ENCODE data around the gene NKX2-3.

NKX2-3 gene

GRCh38 chr10:99539120-99539519, 6.4 kb downstream of the NKX2-3 start:
- no peak for DNase-seq

GRCh38 chr10:99539820-99540219, 7.1 kb downstream of the NKX2-3 start:
- no peak for DNase-seq

DNA sequence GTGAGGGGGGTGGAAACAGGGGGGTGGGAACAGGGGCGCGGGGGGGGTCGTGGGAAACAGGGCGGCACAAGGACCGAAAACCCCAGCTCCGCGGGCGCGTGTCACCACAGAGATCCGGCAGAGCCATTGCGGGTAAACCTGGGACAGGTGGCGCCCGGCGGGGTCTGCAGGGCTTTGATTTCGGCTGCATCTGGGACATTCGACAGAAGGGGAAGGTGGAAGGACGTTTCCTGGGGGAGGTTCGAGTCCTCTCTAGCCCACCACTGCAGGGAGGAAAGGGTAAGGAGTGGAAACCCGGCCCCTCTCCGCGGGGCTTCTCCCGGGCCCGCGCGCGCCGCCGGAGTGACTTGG, 7.5 kb downstream of the NKX2-3 start:
- no peak for DNase-seq

- no peak for DNase-seq
Observed at GRCh38 chr10:99540657-99541531, 8.2 kb downstream of the NKX2-3 start.

DNA sequence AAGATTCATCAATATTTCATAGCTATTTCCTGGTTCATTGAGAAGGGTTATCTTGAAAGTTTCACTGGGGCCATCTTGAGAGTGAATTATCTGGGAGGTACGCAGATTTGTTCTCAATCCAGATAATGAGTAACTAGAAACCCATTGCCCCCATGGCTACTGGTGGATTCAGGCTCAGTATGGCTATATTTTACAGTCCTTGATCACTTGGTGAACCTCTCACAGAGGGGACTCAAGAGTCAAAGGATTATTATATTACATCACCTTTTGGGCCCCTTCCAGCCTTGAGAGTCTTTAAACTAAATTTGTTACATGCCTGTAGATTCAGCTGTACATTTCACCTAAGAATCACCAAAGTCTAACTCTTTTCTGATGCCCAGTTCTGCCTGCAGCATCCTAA, 11.6 kb downstream of the NKX2-3 start:
- DNase-seq, result no peak

GRCh38 chr10:99548041-99548530, 15.3 kb downstream of the NKX2-3 start:
- DNase-seq, result no peak

DNA sequence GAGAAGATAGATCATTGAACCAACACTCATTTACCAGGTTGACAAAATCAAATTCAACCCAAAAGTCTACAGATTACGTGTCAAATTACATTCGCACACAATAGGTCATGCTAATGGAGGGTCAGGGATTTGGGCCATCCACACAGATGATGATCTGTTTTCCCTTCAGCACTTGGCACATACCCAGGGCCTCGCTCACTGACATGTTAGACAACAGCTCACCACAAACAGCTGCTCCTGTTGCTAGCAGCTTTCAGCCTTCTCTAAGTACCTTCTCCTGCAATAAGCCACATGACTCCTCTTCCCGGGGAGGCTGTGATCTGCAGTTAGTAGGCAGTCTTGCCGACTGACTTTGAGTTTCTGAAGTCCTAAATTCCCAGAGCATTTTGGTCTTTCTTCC, 18.4 kb downstream of the NKX2-3 start:
- no peak for DNase-seq

DNA sequence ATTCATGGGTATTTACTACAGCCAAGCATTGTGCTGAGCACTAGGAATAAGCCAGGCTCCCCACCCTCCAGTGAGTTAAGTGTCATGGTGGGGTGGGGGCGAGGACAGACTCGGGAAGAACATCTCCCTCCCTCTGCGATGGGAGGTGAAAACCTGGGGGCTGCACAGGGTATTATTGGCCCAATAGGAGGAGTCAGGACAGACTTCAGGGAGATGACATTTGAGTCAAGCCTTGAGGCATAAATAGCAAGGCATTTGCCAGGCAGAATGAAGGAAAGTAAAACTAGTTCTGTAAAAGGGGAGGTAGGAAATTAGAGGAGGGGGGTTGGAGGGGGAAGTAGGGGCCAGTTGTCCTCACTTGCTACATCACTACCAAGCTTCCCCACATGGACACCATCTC, 18.9 kb downstream of the NKX2-3 start:
- DNase-seq, result no peak

DNA sequence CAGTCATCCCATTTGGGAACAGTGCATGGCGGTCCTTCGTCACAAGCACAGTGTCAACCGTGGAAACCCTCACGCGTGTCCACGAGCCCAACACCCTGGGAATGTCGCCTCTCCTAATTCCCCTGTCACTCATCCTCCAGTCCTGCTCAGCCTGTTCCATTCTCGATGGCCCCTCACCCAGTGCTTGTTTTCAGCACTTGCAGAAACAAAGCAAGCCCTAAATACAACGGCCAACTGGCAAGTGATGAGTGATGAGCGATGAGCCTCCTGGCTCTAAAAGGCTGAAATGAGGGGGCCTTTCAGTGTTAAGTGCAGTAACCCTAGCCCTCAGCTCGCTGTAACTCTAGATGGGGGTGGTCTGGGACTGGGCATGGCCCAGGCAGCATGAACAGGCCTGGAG, 22.6 kb downstream of the NKX2-3 start:
- no peak for DNase-seq

DNA sequence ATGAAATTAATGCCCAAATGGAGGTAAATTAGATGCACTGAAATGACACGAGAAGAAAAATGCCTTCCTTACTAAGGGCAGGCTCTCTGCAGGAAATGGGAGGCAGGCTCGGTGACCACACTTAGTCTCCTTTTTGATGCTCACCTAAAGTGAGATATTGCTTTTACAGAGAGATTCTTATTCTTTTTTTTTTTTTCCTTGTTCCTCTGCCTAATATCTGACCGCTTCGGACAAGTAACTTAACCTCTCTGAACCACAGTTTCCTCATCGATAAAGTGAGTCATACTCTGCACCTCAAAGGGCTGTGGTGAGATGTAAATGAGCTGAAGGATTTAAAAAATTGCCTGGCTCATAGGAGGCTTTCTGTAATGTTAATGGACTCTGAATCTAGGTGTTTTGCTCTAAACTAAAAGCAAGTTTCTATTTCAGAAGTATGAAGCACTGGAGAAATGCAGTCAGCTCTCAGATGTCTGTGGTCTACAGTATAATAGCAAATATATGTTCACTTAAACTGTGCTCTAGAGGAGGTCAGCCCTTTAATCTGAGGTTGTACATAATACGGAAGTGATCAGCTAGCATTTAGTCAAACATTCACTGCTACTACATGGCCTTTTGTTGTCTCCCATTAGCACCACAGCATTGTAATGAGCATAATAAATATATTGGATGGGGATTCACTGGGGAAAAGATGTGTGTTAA, 23.2 kb downstream of the NKX2-3 start:
- peak in 1 of 2 experiments; percentile 23 for DNase-seq

DNA sequence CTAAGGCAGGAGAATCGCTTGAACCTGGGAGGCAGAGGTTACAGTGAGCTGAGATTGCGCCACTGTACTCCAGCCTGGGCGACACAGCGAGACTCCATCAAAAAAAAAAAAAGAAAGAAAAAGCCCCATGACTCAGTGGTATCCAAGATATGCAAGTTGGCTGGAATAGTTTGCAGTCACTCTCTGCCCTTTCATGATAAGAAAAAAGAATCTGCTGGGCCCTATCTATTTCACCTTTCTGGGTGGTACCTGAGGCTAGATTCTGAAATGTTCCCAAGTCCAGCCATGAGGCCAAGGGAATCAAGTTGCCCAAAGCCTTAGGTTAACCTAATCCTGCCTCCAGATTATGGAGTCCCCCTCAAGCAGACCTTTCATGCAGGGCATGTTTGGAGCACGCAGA, 24.3 kb downstream of the NKX2-3 start:
- no peak for DNase-seq

DNA sequence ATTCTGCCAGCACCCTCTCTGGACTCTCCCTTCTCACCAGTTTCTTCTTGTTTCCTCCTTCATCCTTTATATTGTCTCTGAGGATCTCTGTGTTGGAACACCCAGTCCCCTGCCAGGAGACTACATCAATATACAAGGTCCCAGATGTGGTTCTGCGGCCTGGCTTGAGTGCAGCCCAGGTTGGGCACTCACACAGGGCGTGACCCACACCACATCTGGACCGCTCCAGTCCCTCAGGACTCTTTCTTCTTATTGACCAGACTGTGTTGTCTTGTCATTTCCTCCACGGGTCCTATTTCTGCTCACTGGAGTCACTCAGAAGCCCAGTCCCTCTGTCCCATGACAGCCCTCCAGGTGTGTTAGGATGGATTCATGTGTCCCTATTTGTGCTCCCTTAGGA, 26.0 kb downstream of the NKX2-3 start:
- no peak for DNase-seq

GRCh38 chr10:99560277-99561126, 27.8 kb downstream of the NKX2-3 start:
- peak; percentile 30 to 47 for DNase-seq

GRCh38 chr10:99562631-99563030, 29.9 kb downstream of the NKX2-3 start:
- no peak for DNase-seq

GRCh38 chr10:99564361-99564760, 31.6 kb downstream of the NKX2-3 start:
- DNase-seq, result no peak

DNA sequence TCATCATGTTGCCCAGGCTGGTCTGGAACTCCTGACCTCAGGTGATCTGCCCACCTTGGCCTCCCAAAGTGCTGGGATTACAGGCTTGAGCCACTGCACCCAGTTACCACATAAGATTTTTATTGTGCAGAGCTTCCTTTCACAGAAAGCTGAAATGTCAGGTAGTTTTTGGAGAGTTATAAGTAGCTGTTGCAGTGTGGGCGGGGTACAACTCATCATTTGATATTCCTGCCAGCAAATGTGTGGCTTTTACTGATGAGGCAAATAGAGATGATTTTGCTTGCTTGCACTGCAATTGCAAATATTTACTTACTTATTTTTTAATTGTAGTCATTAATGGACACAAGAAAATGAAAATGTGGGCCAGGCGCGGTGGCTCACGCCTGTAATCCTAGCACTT, 32.4 kb downstream of the NKX2-3 start:
- no peak for DNase-seq

GRCh38 chr10:99569253-99569939, 36.7 kb downstream of the NKX2-3 start:
- no peak for DNase-seq

DNA sequence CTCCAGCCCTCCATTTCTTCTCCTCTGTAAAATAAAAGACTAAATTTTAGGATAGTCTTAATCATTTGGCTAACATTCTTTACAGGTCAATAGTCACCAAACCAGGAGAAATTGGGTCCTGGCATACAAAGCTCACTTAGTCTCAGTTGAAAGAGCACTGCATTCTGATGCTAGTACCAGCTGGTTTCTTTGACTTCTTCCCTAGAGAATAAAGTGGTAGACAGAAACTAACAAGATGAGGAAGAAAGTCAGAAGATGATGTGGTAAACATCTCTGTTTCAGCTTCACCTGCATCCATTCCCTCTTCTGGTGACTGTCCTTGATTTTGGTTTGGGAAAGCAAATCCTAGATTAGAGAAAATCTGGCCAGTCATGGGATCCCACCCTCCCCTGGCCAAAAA, 37.2 kb downstream of the NKX2-3 start:
- no peak for DNase-seq

DNA sequence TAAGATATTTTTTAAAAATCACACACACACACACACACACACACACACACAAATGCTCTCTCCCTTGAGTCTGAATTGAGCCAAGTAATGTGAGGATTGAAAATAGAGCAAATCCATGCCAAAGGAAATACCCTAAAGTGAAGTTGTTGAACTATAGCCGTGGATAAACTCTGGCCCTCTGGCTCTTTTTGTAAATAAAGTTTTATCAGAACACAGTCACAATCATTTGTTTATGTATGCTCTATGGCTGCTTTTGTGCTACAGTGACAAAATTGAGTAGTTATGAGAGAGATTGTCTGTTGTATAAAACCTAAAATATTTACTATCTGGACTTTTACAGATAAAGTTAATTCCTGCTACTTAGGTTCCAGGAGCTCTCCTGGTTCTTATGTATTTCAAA, 39.1 kb downstream of the NKX2-3 start:
- no peak for DNase-seq

- no peak for DNase-seq
Observed at GRCh38 chr10:99573790-99574189, 41.0 kb downstream of the NKX2-3 start.

DNA sequence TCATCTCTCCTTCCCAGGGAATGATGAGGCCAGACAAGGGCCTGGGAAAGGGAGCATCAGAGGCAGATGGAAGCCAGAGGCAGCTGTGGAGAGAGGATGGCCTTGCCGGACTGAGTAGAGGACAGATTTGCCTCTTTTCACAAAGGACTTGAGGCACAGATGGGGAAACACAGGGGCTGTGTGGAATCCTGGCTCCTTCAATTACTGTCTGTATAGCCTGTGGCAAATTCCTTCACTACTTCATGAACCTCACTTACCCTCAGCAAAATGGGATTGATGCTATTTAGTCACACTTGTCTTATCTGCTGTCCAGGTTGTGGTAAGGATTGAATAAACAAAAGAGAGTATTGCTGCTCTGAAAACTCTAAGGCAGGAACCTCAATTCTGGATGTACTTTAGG, 47.2 kb downstream of the NKX2-3 start:
- no peak for DNase-seq

- DNase-seq, result no peak
Observed at GRCh38 chr10:99582255-99582770, 49.6 kb downstream of the NKX2-3 start.

DNA sequence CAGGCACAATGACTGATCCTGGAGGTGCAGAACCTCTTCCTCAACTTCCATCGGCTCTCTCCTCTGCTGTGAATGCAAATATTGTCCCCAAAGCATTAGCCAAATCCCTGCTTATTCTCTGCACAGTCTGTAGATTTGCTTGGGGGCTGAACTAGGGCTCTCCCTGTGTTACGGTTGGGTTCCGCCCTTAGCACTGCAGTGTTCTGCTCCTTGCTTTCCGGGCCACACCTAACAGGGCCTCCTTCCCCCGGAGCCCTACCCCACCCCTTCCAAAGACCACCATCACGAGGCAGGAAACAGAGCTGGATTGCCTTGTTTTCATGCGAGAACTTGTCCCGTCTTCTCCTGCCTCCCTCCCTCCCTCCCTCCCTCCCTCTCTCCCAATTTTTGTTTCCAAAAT, 50.9 kb downstream of the NKX2-3 start:
- DNase-seq, result no peak

Data from activated CD4-positive, alpha-beta T cell treated with anti-CD3 and anti-CD28 coated beads, Interleukin-2, amount 50 U/mL, for 48 hours (primary cell).